Measurements from ENCODE around the gene PDS5A. TPM values are rescaled to one million over a fixed set of nuclear protein-coding genes. Genes with fewer than 3 reads are reported as not detected.
"Not testable (repeated sequence)": the region's sequence is repeated elsewhere in the genome, so short reads cannot be mapped to it uniquely, and the experiment has no call there.

Gene PDS5A
- total RNA-seq, 1 donor = 120 TPM

DNA sequence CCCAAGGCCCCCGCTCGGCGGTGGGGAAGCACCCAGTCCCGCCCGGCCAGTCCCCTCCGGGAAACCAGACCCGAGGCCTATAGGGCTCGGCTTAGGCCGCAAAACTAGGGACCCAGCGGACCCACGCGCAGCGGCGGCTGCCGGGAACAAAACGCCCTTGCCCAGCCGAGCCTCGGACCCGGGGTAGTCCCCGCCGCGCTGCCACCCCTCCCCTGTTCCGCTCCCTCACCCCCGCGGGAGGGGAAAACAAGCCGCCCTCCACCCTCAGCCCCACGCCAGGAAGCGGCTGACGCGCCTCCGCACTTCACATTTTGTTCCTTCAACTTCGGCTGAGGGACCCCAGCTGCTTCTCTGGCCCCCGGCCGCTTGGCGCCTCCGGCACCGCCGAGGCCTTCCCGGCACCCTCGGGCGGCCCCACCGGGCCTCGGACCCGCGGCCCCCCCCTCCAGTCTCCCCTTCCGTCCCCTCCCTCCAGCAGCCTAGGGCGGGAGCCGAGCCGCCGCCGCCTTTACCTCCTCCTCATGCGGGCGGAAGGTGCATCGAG lies 694 bp downstream of the PDS5A start:
- Histone ChIP-seq H3K4me3 (ENCODE audit: low read length) (peak overlapping the region; percentile 82), H3K9me3 (ENCODE audit: low read depth, low read length) (no peaks in the 10 kb centered on the region), H3K4me1 (ENCODE audit: insufficient read depth, low read length) (peaks cover 31% of the 10 kb centered on the region)

GRCh38 chr4:39976141-39976944 lies 1.4 kb downstream of the PDS5A start:
- no peaks in the 10 kb centered on the region for H3K9me3 ChIP-seq (ENCODE audit: low read depth, low read length)
- H3K4me1 ChIP-seq (ENCODE audit: insufficient read depth, low read length) = peaks cover 33% of the 10 kb centered on the region
- H3K27me3 ChIP-seq (ENCODE audit: insufficient read depth, low read length) = no peaks in the 10 kb centered on the region
- H3K4me3 ChIP-seq (ENCODE audit: low read length) = peak overlapping the region; percentile 82

More for the DNA sequence above, 694 bp downstream of the PDS5A start:
- no peaks in the 10 kb centered on the region for H3K27me3 ChIP-seq (ENCODE audit: insufficient read depth, low read length)

- Histone ChIP-seq H3K4me3 (ENCODE audit: low read length) (no peak overlapping the region), H3K27me3 (ENCODE audit: insufficient read depth, low read length) (no peaks in the 10 kb centered on the region), H3K4me1 (ENCODE audit: insufficient read depth, low read length) (peaks cover 41% of the 10 kb centered on the region)
These were observed 2.1 kb downstream of the PDS5A start for GRCh38 chr4:39975488-39976089.

DNA sequence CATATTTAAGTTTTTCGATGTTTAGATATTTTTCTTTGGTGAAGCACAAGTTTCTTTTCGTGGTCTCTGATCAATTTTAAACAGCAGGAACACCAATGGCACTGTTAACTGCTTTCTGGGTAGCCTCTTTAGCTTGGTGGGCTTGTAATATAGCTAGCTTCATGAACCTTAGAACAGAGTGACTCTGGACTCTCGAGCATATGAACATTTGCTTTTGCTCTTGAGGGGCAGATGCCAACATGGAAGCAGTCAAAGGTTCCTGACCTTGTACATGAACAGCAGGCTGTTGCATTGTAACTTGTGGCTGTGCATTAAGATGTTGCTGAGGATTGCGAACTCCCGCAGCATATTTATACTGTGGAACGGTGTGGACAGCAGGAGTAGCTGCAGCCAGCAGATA lies 4.7 kb downstream of the PDS5A start:
- not testable (repeated sequence) for H3K4me3 ChIP-seq (ENCODE audit: low read length); H3K9me3 ChIP-seq (ENCODE audit: low read depth, low read length); H3K27me3 ChIP-seq (ENCODE audit: insufficient read depth, low read length)
- H3K4me1 ChIP-seq (ENCODE audit: insufficient read depth, low read length) = peaks cover 40% of the 10 kb centered on the region

More at GRCh38 chr4:39975488-39976089, 2.1 kb downstream of the PDS5A start:
- no peaks in the 10 kb centered on the region for H3K9me3 ChIP-seq (ENCODE audit: low read depth, low read length)

- H3K4me1 ChIP-seq (ENCODE audit: insufficient read depth, low read length) = peaks cover 34% of the 10 kb centered on the region
- no peak overlapping the region for H3K4me3 ChIP-seq (ENCODE audit: low read length)
- no peaks in the 10 kb centered on the region for H3K9me3 ChIP-seq (ENCODE audit: low read depth, low read length)
- no peaks in the 10 kb centered on the region for H3K27me3 ChIP-seq (ENCODE audit: insufficient read depth, low read length)
These were observed 6.8 kb downstream of the PDS5A start for GRCh38 chr4:39970671-39971640.

DNA sequence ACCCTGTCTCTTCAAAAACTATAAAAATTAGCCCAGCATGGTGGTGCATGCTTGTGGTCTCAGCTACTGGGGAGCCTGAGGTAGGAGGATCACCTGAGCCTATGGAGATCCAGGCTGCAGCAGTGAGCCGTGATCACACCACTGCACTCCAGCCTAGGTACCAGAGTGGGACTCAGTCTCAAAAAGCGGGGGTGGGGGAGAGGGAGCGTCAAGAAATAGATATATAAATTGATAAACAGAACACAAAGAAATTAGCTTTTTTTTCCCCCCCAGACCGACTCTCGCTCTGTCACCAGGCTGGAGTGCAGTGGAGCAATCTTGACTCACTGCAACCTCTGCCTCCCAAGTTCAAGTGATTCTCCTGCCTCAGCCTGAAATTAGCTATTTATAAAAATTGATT lies 14.1 kb downstream of the PDS5A start:
- no peaks in the 10 kb centered on the region for H3K27me3 ChIP-seq (ENCODE audit: insufficient read depth, low read length)
- peaks cover 17% of the 10 kb centered on the region for H3K4me1 ChIP-seq (ENCODE audit: insufficient read depth, low read length)
- no peak overlapping the region for H3K4me3 ChIP-seq (ENCODE audit: low read length)

GRCh38 chr4:39961311-39961877 lies 16.3 kb downstream of the PDS5A start:
- Histone ChIP-seq H3K9me3 (ENCODE audit: low read depth, low read length) (no peaks in the 10 kb centered on the region), H3K27me3 (ENCODE audit: insufficient read depth, low read length) (no peaks in the 10 kb centered on the region), H3K4me3 (ENCODE audit: low read length) (no peak overlapping the region), H3K4me1 (ENCODE audit: insufficient read depth, low read length) (peaks cover 20% of the 10 kb centered on the region)

More for the DNA sequence above, 14.1 kb downstream of the PDS5A start:
- no peaks in the 10 kb centered on the region for H3K9me3 ChIP-seq (ENCODE audit: low read depth, low read length)

DNA sequence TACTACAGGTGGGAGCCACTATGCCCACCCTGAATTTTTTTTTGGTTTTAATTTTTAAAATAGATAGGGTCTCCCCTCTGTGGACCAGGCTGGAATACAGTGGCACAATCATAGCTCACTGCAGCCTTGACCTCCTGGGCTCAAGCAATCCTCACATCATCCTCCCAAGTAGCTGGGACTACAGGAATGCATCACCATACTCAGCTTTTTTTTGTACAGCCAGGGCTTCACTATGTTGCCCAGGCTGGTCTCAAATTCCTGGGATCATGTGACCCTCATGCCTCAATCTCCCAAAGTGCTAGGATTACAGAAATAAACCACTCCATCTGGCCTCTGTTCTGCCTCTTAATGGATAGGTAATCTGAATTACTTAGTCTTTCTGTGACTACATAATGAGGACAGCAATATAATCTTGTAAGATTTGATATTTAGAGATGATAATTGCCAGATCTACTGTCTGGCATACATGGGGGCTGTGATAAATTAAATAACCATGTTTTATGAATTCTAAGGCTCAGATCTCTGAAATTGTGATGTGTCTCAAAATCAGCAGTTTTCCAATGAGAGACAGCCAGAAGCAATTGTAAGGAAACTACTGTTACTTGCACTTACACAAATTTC lies 26.7 kb downstream of the PDS5A start:
- H3K4me3 ChIP-seq (ENCODE audit: low read length) = no peak overlapping the region
- no peaks in the 10 kb centered on the region for H3K9me3 ChIP-seq (ENCODE audit: low read depth, low read length)
- H3K27me3 ChIP-seq (ENCODE audit: insufficient read depth, low read length) = no peaks in the 10 kb centered on the region
- peaks cover 20% of the 10 kb centered on the region for H3K4me1 ChIP-seq (ENCODE audit: insufficient read depth, low read length)

DNA sequence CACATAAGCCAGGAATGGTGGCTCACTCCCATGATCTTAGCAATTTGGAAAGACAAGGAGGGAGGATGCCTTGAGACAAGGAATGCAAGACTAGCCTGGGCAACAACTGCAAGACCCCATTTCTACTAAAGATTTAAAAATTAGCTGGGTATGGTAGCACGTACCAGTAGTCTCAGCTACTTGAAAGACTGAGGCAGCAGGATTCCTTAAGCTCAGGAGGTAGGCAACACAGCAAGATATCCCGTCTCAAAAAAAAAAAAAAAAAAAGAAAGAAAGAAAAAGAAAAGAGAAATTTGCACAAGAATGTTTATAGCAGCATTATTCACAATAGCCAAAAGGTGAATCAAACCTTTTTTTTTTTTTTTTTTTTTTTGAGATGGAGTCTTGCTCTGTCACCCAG lies 29.7 kb downstream of the PDS5A start:
- no peaks in the 10 kb centered on the region for H3K27me3 ChIP-seq (ENCODE audit: insufficient read depth, low read length)
- H3K4me3 ChIP-seq (ENCODE audit: low read length) = no peak overlapping the region
- peaks cover 23% of the 10 kb centered on the region for H3K4me1 ChIP-seq (ENCODE audit: insufficient read depth, low read length)
- H3K9me3 ChIP-seq (ENCODE audit: low read depth, low read length) = no peaks in the 10 kb centered on the region

GRCh38 chr4:39947417-39947816 lies 30.3 kb downstream of the PDS5A start:
- peaks cover 26% of the 10 kb centered on the region for H3K4me1 ChIP-seq (ENCODE audit: insufficient read depth, low read length)
- no peaks in the 10 kb centered on the region for H3K9me3 ChIP-seq (ENCODE audit: low read depth, low read length)
- no peaks in the 10 kb centered on the region for H3K27me3 ChIP-seq (ENCODE audit: insufficient read depth, low read length)
- H3K4me3 ChIP-seq (ENCODE audit: low read length) = no peak overlapping the region

DNA sequence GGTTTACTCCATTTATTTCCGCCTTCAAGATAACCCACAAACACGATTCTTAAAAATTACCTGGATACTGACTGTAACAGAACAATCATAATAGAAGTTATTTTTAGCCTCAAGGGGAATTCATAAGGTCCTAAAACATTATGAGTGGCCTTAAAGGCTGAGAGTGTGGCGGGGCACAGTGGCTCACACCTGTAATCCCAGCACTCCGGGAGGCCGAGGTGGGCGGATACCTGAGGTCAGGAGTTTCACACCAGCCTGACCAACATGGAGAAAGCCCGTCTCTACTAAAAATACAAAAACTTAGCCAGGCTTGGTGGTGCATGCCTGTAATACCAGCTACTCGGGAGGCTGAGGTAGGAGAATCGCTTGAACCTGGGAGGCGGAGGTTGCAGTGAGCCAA lies 33.5 kb downstream of the PDS5A start:
- not testable (repeated sequence) for H3K9me3 ChIP-seq (ENCODE audit: low read depth, low read length); H3K4me3 ChIP-seq (ENCODE audit: low read length); H3K27me3 ChIP-seq (ENCODE audit: insufficient read depth, low read length)
- H3K4me1 ChIP-seq (ENCODE audit: insufficient read depth, low read length) = peaks cover 28% of the 10 kb centered on the region

GRCh38 chr4:39942507-39942906 lies 35.2 kb downstream of the PDS5A start:
- peaks cover 29% of the 10 kb centered on the region for H3K4me1 ChIP-seq (ENCODE audit: insufficient read depth, low read length)
- H3K4me3 ChIP-seq (ENCODE audit: low read length) = no peak overlapping the region
- no peaks in the 10 kb centered on the region for H3K27me3 ChIP-seq (ENCODE audit: insufficient read depth, low read length)
- no peaks in the 10 kb centered on the region for H3K9me3 ChIP-seq (ENCODE audit: low read depth, low read length)

- peaks cover 29% of the 10 kb centered on the region for H3K4me1 ChIP-seq (ENCODE audit: insufficient read depth, low read length)
- no peaks in the 10 kb centered on the region for H3K27me3 ChIP-seq (ENCODE audit: insufficient read depth, low read length)
- no peaks in the 10 kb centered on the region for H3K9me3 ChIP-seq (ENCODE audit: low read depth, low read length)
- no peak overlapping the region for H3K4me3 ChIP-seq (ENCODE audit: low read length)
These were observed 36.0 kb downstream of the PDS5A start for GRCh38 chr4:39941682-39942217.

DNA sequence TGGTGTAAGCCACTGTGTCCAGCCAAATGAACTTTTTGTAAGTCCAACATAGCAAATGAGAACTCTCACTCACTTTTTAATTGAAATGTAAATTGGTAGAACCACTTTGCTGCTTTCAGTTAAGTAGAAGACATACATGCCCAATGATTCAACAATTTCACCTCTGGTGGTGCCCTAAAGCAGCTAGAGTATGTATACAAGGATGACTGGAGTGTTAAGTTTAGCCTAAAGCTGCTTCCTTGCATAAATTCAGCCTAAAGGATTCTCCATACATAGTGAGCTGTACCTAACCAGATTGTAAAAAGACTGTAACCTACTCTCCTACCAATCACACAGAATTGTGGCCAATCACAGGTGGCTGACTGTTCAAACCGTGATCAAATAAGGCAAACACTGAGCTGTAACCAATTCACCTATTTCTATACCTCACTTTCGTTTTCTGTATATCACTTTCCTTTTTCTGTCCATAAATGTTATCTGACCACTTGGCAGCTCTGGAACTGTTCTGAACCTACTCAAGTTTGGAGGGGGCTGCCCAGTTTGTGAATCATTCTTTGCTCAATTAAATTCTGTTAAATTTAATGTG lies 39.9 kb downstream of the PDS5A start:
- Histone ChIP-seq H3K27me3 (ENCODE audit: insufficient read depth, low read length) (no peaks in the 10 kb centered on the region), H3K4me1 (ENCODE audit: insufficient read depth, low read length) (peaks cover 40% of the 10 kb centered on the region), H3K9me3 (ENCODE audit: low read depth, low read length) (no peaks in the 10 kb centered on the region), H3K4me3 (ENCODE audit: low read length) (no peak overlapping the region)

All from mononuclear cell (primary cell).